B cell (primary cell): ENCODE data around the gene TSNAX. TPM values are rescaled to one million over a fixed set of nuclear protein-coding genes. Genes with fewer than 3 reads are reported as not detected.

ENCODE experiments used
- ATAC-seq: fragments of 200-7000 bp; cut with Tn5 transposase; one replicate; pipeline ENCODE4 v1.10.0; 2021; ENCODE audit warnings: low read depth, mild to moderate bottlenecking, moderate number of reproducible peaks, moderate library complexity
- CTCF ChIA-PET: fragments of 350-600 bp; sonication (Branson Sonifier 250); formaldehyde crosslinking; loops from one replicate; lab custom pipeline; 2021; ENCODE audit warnings: antibody characterized with exemption, inconsistent platforms; lab: Charles Lee
- POLR2A ChIA-PET: fragments of 350-600 bp; sonication (Branson Sonifier 250); formaldehyde crosslinking; loops from one replicate; lab custom pipeline; 2021; ENCODE audit warnings: antibody characterized with exemption; lab: Charles Lee
- DNase-seq: peaks from one replicate; pipeline ENCODE4 v3.0.0; 2013
- H2AFZ ChIP-seq: 2 replicates; pipeline ENCODE4 v1.6.1; 2012; ENCODE audit warnings: mild to moderate bottlenecking, low read depth, low read length; ENCODE audit not compliant: insufficient read depth, poor library complexity, severe bottlenecking
- H3K27ac ChIP-seq, 2 donors: 1 replicate in 1 of 2; 2 replicates in 1 of 2; pipeline ENCODE4 v1.5.1; 2012 to 2013; ENCODE audit warnings: low read length in 2 of 2, mild to moderate bottlenecking in 2 of 2, moderate library complexity in 1 of 2
- H3K27me3 ChIP-seq, 4 experiments: fragments of 200-600 bp in 1 of 4; sonication (generic) in 1 of 4; replicated peaks in 1 of 4; 1 replicate in 2 of 4; 2 replicates in 2 of 4; pipeline versions ENCODE4 v1.6.1 to v1.7.0; 2013 to 2016; ENCODE audit warnings: low read length in 3 of 4, mild to moderate bottlenecking in 2 of 4, mixed read lengths in 1 of 4, moderate library complexity in 1 of 4; ENCODE audit not compliant: insufficient read depth in 4 of 4, control insufficient read depth in 3 of 4; ENCODE audit errors: control extremely low read depth in 1 of 4
- H3K36me3 ChIP-seq, 2 experiments: replicated peaks in 1 of 2; 1 replicate in 1 of 2; 2 replicates in 1 of 2; pipeline versions ENCODE4 v1.6.1 to v1.7.1; 2013; ENCODE audit warnings: low read length in 1 of 2; ENCODE audit not compliant: insufficient read depth in 2 of 2, control insufficient read depth in 1 of 2; ENCODE audit errors: control extremely low read depth in 1 of 2, extremely low read depth in 1 of 2
- H3K4me1 ChIP-seq, 2 donors: fragments of 200-600 bp in 1 of 2; sonication (generic) in 1 of 2; 1 replicate in 1 of 2; 2 replicates in 1 of 2; pipeline versions ENCODE4 v1.5.1 to v1.6.1; 2013 to 2017; ENCODE audit warnings: low read length in 2 of 2; ENCODE audit not compliant: control insufficient read depth in 2 of 2, insufficient read depth in 2 of 2
- H3K4me2 ChIP-seq: replicated peaks from 2 replicates; pipeline ENCODE3; 2012; ENCODE audit warnings: mild to moderate bottlenecking, low read depth, low read length; ENCODE audit not compliant: poor library complexity, severe bottlenecking
- H3K4me3 ChIP-seq, 5 experiments: fragments of 200-600 bp in 1 of 5; sonication (generic) in 1 of 5; 1 replicate in 3 of 5; 2 replicates in 2 of 5; pipeline versions ENCODE4 v1.5.1 to v1.7.0; 2011 to 2016; ENCODE audit warnings: low read length in 4 of 5, mild to moderate bottlenecking in 4 of 5, low read depth in 2 of 5, control low read depth in 1 of 5, moderate library complexity in 1 of 5; ENCODE audit not compliant: insufficient read depth in 1 of 5; ENCODE audit errors: control extremely low read depth in 1 of 5, extremely low read depth in 1 of 5
- H3K79me2 ChIP-seq: fragments of 200-600 bp; sonication (generic); one replicate; pipeline ENCODE4 v1.6.0; 2016; ENCODE audit warnings: low read length; ENCODE audit not compliant: control insufficient read depth, insufficient read depth
- H3K9ac ChIP-seq: fragments of 200-600 bp; sonication (generic); 2 replicates; pipeline ENCODE4 v1.6.1; 2017; ENCODE audit warnings: mild to moderate bottlenecking, low read length, moderate library complexity
- H3K9me3 ChIP-seq, 3 donors: one replicate each; pipeline versions ENCODE4 v1.6.1 to v1.7.1; 2013; ENCODE audit warnings: low read length in 2 of 3; ENCODE audit not compliant: control insufficient read depth in 2 of 3, insufficient read depth in 1 of 3; ENCODE audit errors: control extremely low read depth in 1 of 3
- H4K20me1 ChIP-seq: 2 replicates; pipeline ENCODE4 v1.6.0; 2012; ENCODE audit warnings: mild to moderate bottlenecking, low read length; ENCODE audit not compliant: insufficient read depth, control insufficient read depth, poor library complexity, severe bottlenecking
- H3K27ac Mint-ChIP-seq: one replicate; pipeline ENCODE4 v1.8.0; 2021; ENCODE audit warnings: mixed read lengths
- H3K27me3 Mint-ChIP-seq: one replicate; pipeline ENCODE4 v1.8.0; 2021; ENCODE audit warnings: mixed read lengths
- H3K4me1 Mint-ChIP-seq: one replicate; pipeline ENCODE4 v1.8.0; 2021; ENCODE audit warnings: mixed read lengths
- H3K4me3 Mint-ChIP-seq: one replicate; pipeline ENCODE4 v1.8.0; 2021; ENCODE audit warnings: mixed read lengths
- H3K9me3 Mint-ChIP-seq: one replicate; pipeline ENCODE4 v1.8.0; 2022; ENCODE audit warnings: mixed read lengths; ENCODE audit not compliant: insufficient read depth
- EZH2 ChIP-seq: IDR thresholded peaks from 2 replicates; pipeline ENCODE4 v1.6.1; 2012; ENCODE audit warnings: borderline replicate concordance, low read depth, mild to moderate bottlenecking, moderate library complexity, low read length; ENCODE audit not compliant: insufficient read depth, poor library complexity, severe bottlenecking
- WGBS: methylation state at CpG from one replicate; pipeline ENCODE4 v1.1.5; 2013; ENCODE audit warnings: missing lambda C conversion rate; ENCODE audit not compliant: insufficient coverage; 5-methylcytosine and 5-hydroxymethylcytosine counted together
- intact Hi-C: fragments of 100-400 bp; cut with micrococcal nuclease; formaldehyde crosslinking; loops from one replicate; pipeline ENCODE4 v1.10.0; 2022
- polyA plus RNA-seq: library from polyadenylated mRNA; depleted of rRNA; stranded (reverse); fragments of >200 nt; gene quantifications from 2 replicates; pipeline ENCODE4 v1.2.3, GENCODE V29; 2012
- total RNA-seq, 2 donors: library from RNA; stranded (reverse); fragments of 120-200 nt in 1 of 2; gene quantifications; 1 replicate in 1 of 2; 2 replicates in 1 of 2; pipeline versions ENCODE4 v1.2.3 to v1.2.4, GENCODE V29; 2013 to 2022
- TF ChIP-seq, protein P1 (sequence below): fragments of 200-600 bp; IDR thresholded peaks from one replicate; pipeline ENCODE4 v1.8.0; 2022; ENCODE audit warnings: antibody characterized with exemption, mild to moderate bottlenecking

TSNAX gene
- total and polyA plus RNA-seq, 2 donors (not counting 1 experiment from before 2014, with no cell fraction given) = 9.0 to 41.4 TPM

GRCh38 chr1:231480008-231480407, 48.5 kb upstream of the TSNAX start:
- H3K4me2 ChIP-seq = no peak overlapping the region
- 100% methylated on average over 1 of the region's 2 CpGs for WGBS
- H3K9me3 ChIP-seq = no peaks in the 10 kb centered on the region
- no peak for ATAC-seq
- no peaks in the 10 kb centered on the region for H3K36me3 ChIP-seq
- no peak for DNase-seq
- H3K27ac ChIP-seq = no peak overlapping the region
- H3K9ac ChIP-seq = no peak overlapping the region
- ChIA-PET POLR2A (no interaction called here), CTCF (no interaction called here)
- Mint-ChIP-seq H3K4me1 (no peaks in the 10 kb centered on the region), H3K27me3 (peaks cover 22% of the 10 kb centered on the region), H3K27ac (no peak overlapping the region), H3K4me3 (no peak overlapping the region), H3K9me3 (no peaks in the 10 kb centered on the region)
- no peaks in the 10 kb centered on the region for H3K4me1 ChIP-seq
- H4K20me1 ChIP-seq = no peaks in the 10 kb centered on the region
- no peaks in the 10 kb centered on the region for H3K79me2 ChIP-seq
- H3K27me3 ChIP-seq = peaks cover 0 to 4% (median 0%) of the 10 kb centered on the region in 4 experiments
- no peak for TF ChIP-seq EZH2
- TF ChIP-seq, protein P1, sequence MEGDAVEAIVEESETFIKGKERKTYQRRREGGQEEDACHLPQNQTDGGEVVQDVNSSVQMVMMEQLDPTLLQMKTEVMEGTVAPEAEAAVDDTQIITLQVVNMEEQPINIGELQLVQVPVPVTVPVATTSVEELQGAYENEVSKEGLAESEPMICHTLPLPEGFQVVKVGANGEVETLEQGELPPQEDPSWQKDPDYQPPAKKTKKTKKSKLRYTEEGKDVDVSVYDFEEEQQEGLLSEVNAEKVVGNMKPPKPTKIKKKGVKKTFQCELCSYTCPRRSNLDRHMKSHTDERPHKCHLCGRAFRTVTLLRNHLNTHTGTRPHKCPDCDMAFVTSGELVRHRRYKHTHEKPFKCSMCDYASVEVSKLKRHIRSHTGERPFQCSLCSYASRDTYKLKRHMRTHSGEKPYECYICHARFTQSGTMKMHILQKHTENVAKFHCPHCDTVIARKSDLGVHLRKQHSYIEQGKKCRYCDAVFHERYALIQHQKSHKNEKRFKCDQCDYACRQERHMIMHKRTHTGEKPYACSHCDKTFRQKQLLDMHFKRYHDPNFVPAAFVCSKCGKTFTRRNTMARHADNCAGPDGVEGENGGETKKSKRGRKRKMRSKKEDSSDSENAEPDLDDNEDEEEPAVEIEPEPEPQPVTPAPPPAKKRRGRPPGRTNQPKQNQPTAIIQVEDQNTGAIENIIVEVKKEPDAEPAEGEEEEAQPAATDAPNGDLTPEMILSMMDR = no peak
- H2AFZ ChIP-seq = no peak overlapping the region
- intact Hi-C loops = no loop called here
- no peak overlapping the region for H3K4me3 ChIP-seq

- Histone ChIP-seq H3K36me3 (no peaks in the 10 kb centered on the region), H3K27ac (no peak overlapping the region), H3K9ac (no peak overlapping the region), H4K20me1 (no peaks in the 10 kb centered on the region), H3K4me1 (no peaks in the 10 kb centered on the region), H3K4me3 (no peak overlapping the region), H3K4me2 (no peak overlapping the region), H3K79me2 (no peaks in the 10 kb centered on the region), H3K9me3 (no peaks in the 10 kb centered on the region), H2AFZ (no peak overlapping the region), H3K27me3 (peaks cover 0 to 4% (median 0%) of the 10 kb centered on the region in 4 experiments)
- Mint-ChIP-seq H3K4me1 (no peaks in the 10 kb centered on the region), H3K27ac (no peak overlapping the region), H3K9me3 (no peaks in the 10 kb centered on the region), H3K4me3 (no peak overlapping the region), H3K27me3 (peaks cover 22% of the 10 kb centered on the region)
- POLR2A ChIA-PET = no interaction called here
- WGBS = no CpG with 5 or more reads among the region's 2 CpGs
- intact Hi-C loops = no loop called here
- CTCF ChIA-PET = no interaction called here
- DNase-seq (no peak), ATAC-seq (no peak)
- TF ChIP-seq EZH2 = no peak
- TF ChIP-seq, protein P1 = no peak
Observed at GRCh38 chr1:231481289-231481688, 47.2 kb upstream of the TSNAX start.
